ENCODE results near the gene LMAN2L. TPM values are rescaled to one million over a fixed set of nuclear protein-coding genes. Genes with fewer than 3 reads are reported as not detected.
A peak's percentile ranks its signal among the peaks of the same experiment; 100 is the strongest.

Gene LMAN2L
- total and polyA plus RNA-seq, 5 donors: 12.9 to 24.3 (median 19.8) TPM

- 4% methylated on average over 62 of the region's 62 CpGs for WGBS
- ATAC-seq: peak; percentile 97
- Histone ChIP-seq H3K27ac (ENCODE audit: low read length) (peak within 1 kb of the TSS; percentile 65), H3K9me3 (ENCODE audit: control insufficient read depth, low read length) (no peaks in the 10 kb centered on the region), H3K27me3 (ENCODE audit: control insufficient read depth, insufficient read depth) (no peaks in the 10 kb centered on the region), H3K4me3 (ENCODE audit: low read length) (peak within 1 kb of the TSS; percentile 59), H3K4me1 (ENCODE audit: control insufficient read depth, insufficient read depth, low read length) (peaks cover 21% of the 10 kb centered on the region)
- DNase-seq: peak; percentile 96 to 98 (median 98)
- intact Hi-C loops (cut with DNase I): loop anchor here in 1 of 4 donors (5.0 to 10.0 kb wide), 2 partner anchors 42 to 126 kb away; partner anchors contain the start of gene KANSL3
Observed at GRCh38 chr2:96760036-96760985, 20.4 kb upstream of the LMAN2L start, which contains the start of gene CNNM4. Gene CNNM4 (plus strand): TSS chr2:96760902. CDS start chr2:96761000, 98 bp downstream.

- WGBS: 93% methylated on average over 4 of the region's 4 CpGs
- no peaks in the 10 kb centered on the region for H3K27me3 ChIP-seq (ENCODE audit: control insufficient read depth, insufficient read depth)
- ATAC-seq: no peak
- H3K4me1 ChIP-seq (ENCODE audit: control insufficient read depth, insufficient read depth, low read length): peaks cover 21% of the 10 kb centered on the region
- DNase-seq: no peak
- no peak overlapping the region for H3K27ac ChIP-seq (ENCODE audit: low read length)
- no peak overlapping the region for H3K4me3 ChIP-seq (ENCODE audit: low read length)
- intact Hi-C loops (cut with DNase I): loop anchor here in 1 of 4 donors (5.0 kb wide), 1 partner anchor 117 kb away; the partner anchor contains the start of gene FER1L5
- H3K9me3 ChIP-seq (ENCODE audit: control insufficient read depth, low read length): no peaks in the 10 kb centered on the region
Observed at GRCh38 chr2:96759548-96759947, 19.7 kb upstream of the LMAN2L start.

GRCh38 chr2:96758987-96759386 lies 19.1 kb upstream of the LMAN2L start:
- Histone ChIP-seq H3K9me3 (ENCODE audit: control insufficient read depth, low read length) (no peaks in the 10 kb centered on the region), H3K27me3 (ENCODE audit: control insufficient read depth, insufficient read depth) (no peaks in the 10 kb centered on the region), H3K27ac (ENCODE audit: low read length) (no peak overlapping the region), H3K4me3 (ENCODE audit: low read length) (no peak overlapping the region), H3K4me1 (ENCODE audit: control insufficient read depth, insufficient read depth, low read length) (peaks cover 18% of the 10 kb centered on the region)
- ATAC-seq (no peak), DNase-seq (no peak)
- 89% methylated on average over 3 of the region's 3 CpGs for WGBS
- intact Hi-C loops (cut with DNase I): loop anchor here in 1 of 4 donors (5.0 kb wide), 1 partner anchor 117 kb away; the partner anchor contains the start of gene FER1L5

- Histone ChIP-seq H3K4me1 (ENCODE audit: control insufficient read depth, insufficient read depth, low read length) (peaks cover 9% of the 10 kb centered on the region), H3K27ac (ENCODE audit: low read length) (no peak overlapping the region), H3K4me3 (ENCODE audit: low read length) (no peak overlapping the region), H3K27me3 (ENCODE audit: control insufficient read depth, insufficient read depth) (no peaks in the 10 kb centered on the region), H3K9me3 (ENCODE audit: control insufficient read depth, low read length) (no peaks in the 10 kb centered on the region)
- no peak for DNase-seq
- WGBS: 89% methylated on average over 6 of the region's 6 CpGs
- intact Hi-C loops (cut with DNase I): loop anchor here in 1 of 4 donors (5.0 kb wide), 1 partner anchor 115 kb away; the partner anchor contains the start of gene FER1L5
- no peak for ATAC-seq
Observed at GRCh38 chr2:96757477-96757860, 17.6 kb upstream of the LMAN2L start.

- H3K4me3 ChIP-seq (ENCODE audit: low read length): no peak overlapping the region
- 77% methylated on average over 5 of the region's 5 CpGs for WGBS
- H3K27ac ChIP-seq (ENCODE audit: low read length): no peak overlapping the region
- DNase-seq (no peak), ATAC-seq (no peak)
- no peaks in the 10 kb centered on the region for H3K9me3 ChIP-seq (ENCODE audit: control insufficient read depth, low read length)
- intact Hi-C loops (cut with DNase I): loop anchor here in 1 of 4 donors (5.0 kb wide), 1 partner anchor 115 kb away; the partner anchor contains the start of gene FER1L5
- H3K27me3 ChIP-seq (ENCODE audit: control insufficient read depth, insufficient read depth): no peaks in the 10 kb centered on the region
- H3K4me1 ChIP-seq (ENCODE audit: control insufficient read depth, insufficient read depth, low read length): peaks cover 6% of the 10 kb centered on the region
Observed at GRCh38 chr2:96756788-96757476, 17.1 kb upstream of the LMAN2L start.

- intact Hi-C loops (cut with DNase I): no loop called here
- ATAC-seq: no peak
Observed at GRCh38 chr2:96754317-96754716, 14.5 kb upstream of the LMAN2L start.

GRCh38 chr2:96753661-96754282 lies 13.9 kb upstream of the LMAN2L start:
- Histone ChIP-seq H3K27me3 (ENCODE audit: control insufficient read depth, insufficient read depth) (no peaks in the 10 kb centered on the region), H3K4me3 (ENCODE audit: low read length) (no peak overlapping the region), H3K9me3 (ENCODE audit: control insufficient read depth, low read length) (no peaks in the 10 kb centered on the region), H3K27ac (ENCODE audit: low read length) (no peak overlapping the region), H3K4me1 (ENCODE audit: control insufficient read depth, insufficient read depth, low read length) (no peaks in the 10 kb centered on the region)
- intact Hi-C loops (cut with DNase I): no loop called here
- WGBS: 62% methylated on average over 7 of the region's 7 CpGs
- DNase-seq: no peak
- no peak for ATAC-seq

More at GRCh38 chr2:96754317-96754716, 14.5 kb upstream of the LMAN2L start:
- H3K27ac ChIP-seq (ENCODE audit: low read length): no peak overlapping the region
- H3K9me3 ChIP-seq (ENCODE audit: control insufficient read depth, low read length): no peaks in the 10 kb centered on the region
- DNase-seq: no peak
- H3K4me3 ChIP-seq (ENCODE audit: low read length): no peak overlapping the region
- no peaks in the 10 kb centered on the region for H3K27me3 ChIP-seq (ENCODE audit: control insufficient read depth, insufficient read depth)
- no peaks in the 10 kb centered on the region for H3K4me1 ChIP-seq (ENCODE audit: control insufficient read depth, insufficient read depth, low read length)

- Histone ChIP-seq H3K9me3 (ENCODE audit: control insufficient read depth, low read length) (no peaks in the 10 kb centered on the region), H3K27me3 (ENCODE audit: control insufficient read depth, insufficient read depth) (no peaks in the 10 kb centered on the region), H3K27ac (ENCODE audit: low read length) (no peak overlapping the region), H3K4me3 (ENCODE audit: low read length) (no peak overlapping the region), H3K4me1 (ENCODE audit: control insufficient read depth, insufficient read depth, low read length) (no peaks in the 10 kb centered on the region)
- DNase-seq (no peak), ATAC-seq (no peak)
- WGBS: 89% methylated on average over 9 of the region's 9 CpGs
- intact Hi-C loops (cut with DNase I): no loop called here
Observed at GRCh38 chr2:96751800-96752199, 11.9 kb upstream of the LMAN2L start.

GRCh38 chr2:96747061-96747617 lies 7.3 kb upstream of the LMAN2L start:
- no peak overlapping the region for H3K27ac ChIP-seq (ENCODE audit: low read length)
- H3K4me1 ChIP-seq (ENCODE audit: control insufficient read depth, insufficient read depth, low read length): no peaks in the 10 kb centered on the region
- no peaks in the 10 kb centered on the region for H3K9me3 ChIP-seq (ENCODE audit: control insufficient read depth, low read length)
- H3K27me3 ChIP-seq (ENCODE audit: control insufficient read depth, insufficient read depth): no peaks in the 10 kb centered on the region
- no peak overlapping the region for H3K4me3 ChIP-seq (ENCODE audit: low read length)
- intact Hi-C loops (cut with DNase I): no loop called here
- ATAC-seq (no peak), DNase-seq (no peak)
- WGBS: 40% methylated on average over 6 of the region's 6 CpGs

GRCh38 chr2:96739076-96739632 lies 710 bp downstream of the LMAN2L start:
- Histone ChIP-seq H3K4me3 (ENCODE audit: low read length) (peak overlapping the region; percentile 81), H3K9me3 (ENCODE audit: control insufficient read depth, low read length) (no peaks in the 10 kb centered on the region), H3K27ac (ENCODE audit: low read length) (peak overlapping the region; percentile 37), H3K27me3 (ENCODE audit: control insufficient read depth, insufficient read depth) (no peaks in the 10 kb centered on the region), H3K4me1 (ENCODE audit: control insufficient read depth, insufficient read depth, low read length) (peaks cover 2% of the 10 kb centered on the region)
- no peak for DNase-seq
- WGBS: 21% methylated on average over 4 of the region's 4 CpGs
- intact Hi-C loops (cut with DNase I): loop anchor here in 1 of 4 donors (10.0 kb wide), 1 partner anchor 226 kb away; no protein-coding TSS in a partner anchor
- ATAC-seq: no peak
